Pancreas (tissue), 10 donors: ENCODE measurements around the gene RABEP1. TPM values are rescaled to one million over a fixed set of nuclear protein-coding genes. Genes with fewer than 3 reads are reported as not detected.

ENCODE experiments used
- ATAC-seq, 4 donors: fragments of 200-7000 bp; cut with Tn5 transposase; one replicate each; pipeline versions ENCODE4 v1.8.0 to v1.9.1; 2020; ENCODE audit warnings: mild to moderate bottlenecking in 4 of 4, moderate library complexity in 4 of 4
- DNase-seq, 6 donors: peaks; one replicate each; pipeline ENCODE4 v3.0.0-alpha.2; 2020
- FAIRE-seq: peaks from 2 replicates; lab custom pipeline; 2012; peaks lifted over from hg19 to GRCh38; lab: Jason Lieb, UNC
- H3K27ac ChIP-seq, 4 donors: fragments of 200-600 bp; sonication (generic); 1 replicate in 3 of 4; 2 replicates in 1 of 4; pipeline versions ENCODE4 v1.5.0 to v1.8.0; 2020
- H3K27me3 ChIP-seq, 4 donors: fragments of 200-600 bp; one replicate each; pipeline ENCODE4 v1.8.0; 2021
- H3K36me3 ChIP-seq, 3 donors: fragments of 200-600 bp; sonication (generic) in 1 of 3; one replicate each; pipeline versions ENCODE4 v1.5.0 to v1.8.0; 2020 to 2021
- H3K4me1 ChIP-seq, 3 donors: fragments of 200-600 bp; one replicate each; pipeline ENCODE4 v1.8.0; 2021
- H3K4me3 ChIP-seq, 4 donors: fragments of 200-600 bp; sonication (generic) in 2 of 4; one replicate each; pipeline versions ENCODE4 v1.5.0 to v1.8.0; 2020 to 2021
- H3K9me3 ChIP-seq, 4 donors: fragments of 200-600 bp; one replicate each; pipeline ENCODE4 v1.8.0; 2021
- WGBS, 2 donors: extraction: QIAGEN DNeasy Blood & Tissue Kit; methylation state at CpG; one replicate each; pipeline ENCODE4 v1.1.7; 2013; 5-methylcytosine and 5-hydroxymethylcytosine counted together
- intact Hi-C, 3 donors: fragments of 100-400 bp; cut with DNase I; formaldehyde crosslinking; loops; one replicate each; pipeline versions ENCODE4 v1.11.1 to v1.14.2; 2022
- polyA plus RNA-seq, 2 donors: library from polyadenylated mRNA; stranded (reverse); fragments of 200-250 nt; gene quantifications; one replicate each; pipeline ENCODE4 v1.2.3, GENCODE V29; 2013
- total RNA-seq, 6 donors: library from RNA; stranded (reverse); fragmentation: NEBNext Ultra II Directional in 4 of 6; extraction: Animal tissue kit (Norgen Biotek cat#: 25700) in 4 of 6; gene quantifications; one replicate each; pipeline versions ENCODE4 v1.2.1 to v1.2.4, GENCODE V29; 2021 to 2023
- TF ChIP-seq, protein P1 (sequence below), 4 donors: fragments of 200-600 bp; sonication (generic) in 3 of 4; IDR thresholded peaks; one replicate each; pipeline versions ENCODE4 v1.5.0 to v1.8.0; 2021; ENCODE audit warnings: antibody characterized with exemption in 4 of 4
- donor health status: healthy with polysubstance abuse.
- donor health status: DM: no; HTN: no; CAD: no; lungs with moderate emphysema.
- donor health status: DM: no; HTN: no; CAD: no.
- donor health status: control.
- donor health status: control.
- donor health status: Bipolar disorder and iron deficiency.
- donor health status: DM: yes; HTN: yes; CAD: no.
- donor health status: DM: no; HTN: no; CAD: no.
- donor health status: DM: no; HTN: no; CAD: no.
- donor health status: DM: yes; HTN: yes; CAD: no.

RABEP1 gene
- total and polyA plus RNA-seq, 8 donors = 10.4 to 22.6 (median 14.9) TPM

DNA sequence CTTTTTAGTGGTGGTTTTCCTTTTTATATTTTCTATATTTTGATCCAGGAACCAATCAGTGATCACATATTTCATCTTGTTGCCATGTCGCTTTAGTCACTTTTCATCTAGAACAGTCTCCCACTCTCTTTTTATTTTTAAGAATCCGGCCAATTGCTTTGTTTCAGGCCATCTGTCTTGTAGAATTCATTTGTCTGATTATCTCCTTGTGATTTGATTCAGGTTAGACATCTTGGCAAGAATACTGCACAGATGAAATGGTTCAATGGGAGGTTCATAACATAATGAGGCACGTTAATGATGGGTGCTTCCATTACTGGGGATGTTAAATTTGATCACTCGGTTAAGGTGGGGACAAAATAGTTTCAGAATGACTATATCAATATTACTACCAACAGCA lies 88.3 kb downstream of the RABEP1 start:
- Histone ChIP-seq H3K4me3 (no peak overlapping the region), H3K9me3 (no peaks in the 10 kb centered on the region), H3K27me3 (no peaks in the 10 kb centered on the region), H3K4me1 (no peaks in the 10 kb centered on the region), H3K36me3 (peaks cover 0 to 32% (median 12%) of the 10 kb centered on the region in 3 donors), H3K27ac (no peak overlapping the region)
- WGBS, 2 donors = 96 to 100% methylated on average over 4 of the region's 4 CpGs
- no peak for FAIRE-seq
- intact Hi-C loops = no loop called here
- ATAC-seq = no peak
- TF ChIP-seq, protein P1, sequence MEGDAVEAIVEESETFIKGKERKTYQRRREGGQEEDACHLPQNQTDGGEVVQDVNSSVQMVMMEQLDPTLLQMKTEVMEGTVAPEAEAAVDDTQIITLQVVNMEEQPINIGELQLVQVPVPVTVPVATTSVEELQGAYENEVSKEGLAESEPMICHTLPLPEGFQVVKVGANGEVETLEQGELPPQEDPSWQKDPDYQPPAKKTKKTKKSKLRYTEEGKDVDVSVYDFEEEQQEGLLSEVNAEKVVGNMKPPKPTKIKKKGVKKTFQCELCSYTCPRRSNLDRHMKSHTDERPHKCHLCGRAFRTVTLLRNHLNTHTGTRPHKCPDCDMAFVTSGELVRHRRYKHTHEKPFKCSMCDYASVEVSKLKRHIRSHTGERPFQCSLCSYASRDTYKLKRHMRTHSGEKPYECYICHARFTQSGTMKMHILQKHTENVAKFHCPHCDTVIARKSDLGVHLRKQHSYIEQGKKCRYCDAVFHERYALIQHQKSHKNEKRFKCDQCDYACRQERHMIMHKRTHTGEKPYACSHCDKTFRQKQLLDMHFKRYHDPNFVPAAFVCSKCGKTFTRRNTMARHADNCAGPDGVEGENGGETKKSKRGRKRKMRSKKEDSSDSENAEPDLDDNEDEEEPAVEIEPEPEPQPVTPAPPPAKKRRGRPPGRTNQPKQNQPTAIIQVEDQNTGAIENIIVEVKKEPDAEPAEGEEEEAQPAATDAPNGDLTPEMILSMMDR (IDR thresholded peaks at IDR 0.05) = no peak
- no peak for DNase-seq

DNA sequence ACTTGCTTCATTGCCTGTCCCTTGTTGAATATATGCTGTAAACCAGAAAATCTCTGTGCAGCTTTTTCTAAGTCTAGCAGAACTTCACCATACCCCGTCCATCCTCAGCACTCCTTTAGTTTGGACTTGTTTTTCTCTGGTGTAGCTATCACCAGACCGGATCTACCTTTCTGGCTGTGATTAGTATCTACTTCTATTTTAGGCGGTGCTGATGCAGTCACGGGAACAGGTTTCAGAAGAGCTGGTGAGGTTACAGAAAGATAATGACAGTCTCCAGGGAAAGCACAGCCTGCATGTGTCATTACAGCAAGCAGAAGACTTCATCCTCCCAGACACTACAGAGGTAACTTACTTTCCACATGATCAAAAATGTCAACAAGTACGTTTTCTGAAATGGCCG lies 91.0 kb downstream of the RABEP1 start:
- peaks cover 0 to 43% (median 17%) of the 10 kb centered on the region in 3 donors for H3K36me3 ChIP-seq

DNA sequence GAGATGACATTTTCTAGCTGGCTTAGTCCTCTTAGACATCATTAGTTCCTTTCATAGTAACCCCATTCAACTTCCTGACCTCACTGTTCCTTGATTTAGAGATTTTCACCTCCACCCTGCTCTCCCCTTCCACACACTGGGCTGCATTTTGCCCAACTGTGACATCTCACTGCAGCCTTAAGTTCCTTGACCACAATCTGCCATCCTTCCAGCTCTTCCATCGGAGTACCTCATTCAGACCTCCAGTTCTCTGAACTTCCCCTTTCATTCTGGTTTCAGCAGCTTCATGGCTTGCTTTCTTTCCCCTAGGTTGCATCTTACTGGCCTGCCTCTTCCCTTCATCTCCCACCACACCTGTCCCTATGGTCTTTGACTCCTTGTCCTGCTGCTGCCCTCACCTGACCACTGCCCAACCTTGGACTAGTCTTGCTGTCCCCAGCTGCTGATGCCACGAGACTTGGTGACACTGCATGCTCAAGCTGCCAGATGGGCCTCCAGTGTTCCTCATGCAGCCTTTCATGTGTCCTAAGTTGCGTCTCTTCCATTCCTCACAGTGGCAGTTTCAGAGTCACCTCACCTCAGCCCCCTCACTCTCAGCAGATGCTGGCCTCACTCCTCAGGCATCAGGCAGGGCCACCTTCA lies 96.6 kb downstream of the RABEP1 start:
- Histone ChIP-seq H3K36me3 (peaks cover 0 to 64% (median 24%) of the 10 kb centered on the region in 3 donors), H3K9me3 (no peaks in the 10 kb centered on the region), H3K27ac (no peak overlapping the region), H3K4me1 (no peaks in the 10 kb centered on the region), H3K27me3 (no peaks in the 10 kb centered on the region), H3K4me3 (no peak overlapping the region)
- TF ChIP-seq, protein P1 (IDR thresholded peaks at IDR 0.05) = no peak
- FAIRE-seq (no peak), DNase-seq (no peak), ATAC-seq (peak in 1 of 4 donors; percentile 7)
- intact Hi-C loops = no loop called here
- WGBS, 2 donors = 92 to 93% methylated on average over 3 of the region's 3 CpGs

More for the DNA sequence above, 91.0 kb downstream of the RABEP1 start:
- Histone ChIP-seq H3K27ac (no peak overlapping the region), H3K9me3 (no peaks in the 10 kb centered on the region), H3K4me3 (no peak overlapping the region), H3K27me3 (no peaks in the 10 kb centered on the region), H3K4me1 (no peaks in the 10 kb centered on the region)
- FAIRE-seq = no peak
- no peak for DNase-seq
- WGBS, 2 donors = 75 to 78% methylated on average over 6 of the region's 6 CpGs
- peak in 3 of 4 donors; percentile 32 to 74 (median 68) for ATAC-seq
- TF ChIP-seq, protein P1 (IDR thresholded peaks at IDR 0.05) = no peak
- intact Hi-C loops = no loop called here

DNA sequence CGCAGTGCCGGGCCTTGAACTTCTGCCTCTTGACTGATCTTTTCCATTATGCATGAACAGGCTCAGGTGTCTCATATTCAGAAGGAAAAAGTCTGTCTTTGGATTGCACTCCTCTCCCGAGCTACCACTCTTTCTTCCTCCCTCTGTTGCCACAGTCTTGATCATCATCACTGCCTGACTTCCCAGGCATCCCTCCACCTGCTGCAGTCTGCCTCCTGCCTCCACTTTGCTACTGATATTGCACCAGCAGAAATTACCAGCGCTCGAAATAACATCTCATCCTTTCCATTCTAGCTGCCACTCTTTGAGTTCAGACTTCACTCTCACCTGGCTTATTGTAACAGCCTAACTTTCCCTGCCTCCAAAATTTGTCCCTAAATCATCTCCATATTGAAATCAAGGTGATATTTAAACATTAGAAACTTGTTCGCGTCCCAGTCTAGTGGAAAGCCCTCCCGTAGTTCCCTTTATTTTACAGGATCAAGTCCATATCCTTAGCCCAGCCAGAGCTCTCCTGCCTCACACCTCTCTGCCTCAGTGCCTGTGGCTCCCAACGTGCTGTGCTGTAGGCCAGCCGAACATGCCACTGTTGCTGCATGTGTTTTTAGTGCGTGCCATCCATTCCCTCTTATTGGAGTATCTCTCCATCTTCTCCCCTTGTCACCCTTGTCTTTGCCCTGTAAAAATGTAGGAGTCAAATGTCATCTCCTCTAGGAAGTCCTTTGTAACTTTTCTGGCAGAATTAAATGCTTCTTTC lies 97.4 kb downstream of the RABEP1 start:
- WGBS, 2 donors = 87 to 88% methylated on average over 11 of the region's 11 CpGs
- intact Hi-C loops = no loop called here
- FAIRE-seq = no peak

More for the DNA sequence above, 97.4 kb downstream of the RABEP1 start:
- H3K4me3 ChIP-seq = no peak overlapping the region
- TF ChIP-seq, protein P1 (IDR thresholded peaks at IDR 0.05) = no peak
- H3K27ac ChIP-seq = no peak overlapping the region
- peak in 1 of 4 donors; percentile 5 for ATAC-seq
- H3K27me3 ChIP-seq = no peaks in the 10 kb centered on the region
- no peak for DNase-seq
- H3K9me3 ChIP-seq = no peaks in the 10 kb centered on the region
- peaks cover 0 to 72% (median 26%) of the 10 kb centered on the region in 3 donors for H3K36me3 ChIP-seq
- no peaks in the 10 kb centered on the region for H3K4me1 ChIP-seq
